NCI-H2081 (cell line): ENCODE results near the gene IL22RA2.

Source experiments
- DNase-seq, 2 experiments: peaks; one replicate each; lab custom pipeline; 2025; lab: John Stamatoyannopoulos, UW

The IL22RA2 gene

DNA sequence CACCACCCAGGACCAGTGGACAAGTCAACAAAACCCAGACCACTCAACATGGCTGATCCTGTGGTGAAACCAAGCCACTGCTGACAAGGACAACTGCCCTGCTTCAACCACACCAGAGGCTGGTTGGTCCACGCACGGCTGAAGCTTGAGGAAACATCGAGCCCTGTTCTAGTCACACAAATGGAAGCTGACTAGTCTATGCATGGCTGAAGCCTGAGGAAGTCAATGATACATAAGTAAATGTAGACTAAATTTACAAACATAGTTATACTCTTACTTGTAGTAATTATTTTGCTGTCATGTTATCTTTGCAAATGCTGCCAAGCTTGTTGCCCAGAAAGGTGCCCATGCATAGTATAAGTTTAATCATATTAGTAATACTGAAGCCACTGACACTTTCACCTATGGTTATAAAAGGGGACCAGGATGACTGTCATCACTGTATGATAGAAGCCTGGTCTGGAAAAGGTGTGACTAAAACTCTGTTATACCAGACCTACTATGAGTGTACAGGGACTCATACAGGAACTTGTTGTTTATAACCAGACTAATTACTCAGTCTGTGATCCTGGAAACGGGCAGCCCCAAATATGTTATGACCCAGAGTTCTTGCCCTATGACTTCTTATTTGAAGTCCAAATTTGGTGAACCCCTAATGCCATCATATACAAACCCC, 5.6 kb downstream of the IL22RA2 start:
- DNase-seq = no peak

DNA sequence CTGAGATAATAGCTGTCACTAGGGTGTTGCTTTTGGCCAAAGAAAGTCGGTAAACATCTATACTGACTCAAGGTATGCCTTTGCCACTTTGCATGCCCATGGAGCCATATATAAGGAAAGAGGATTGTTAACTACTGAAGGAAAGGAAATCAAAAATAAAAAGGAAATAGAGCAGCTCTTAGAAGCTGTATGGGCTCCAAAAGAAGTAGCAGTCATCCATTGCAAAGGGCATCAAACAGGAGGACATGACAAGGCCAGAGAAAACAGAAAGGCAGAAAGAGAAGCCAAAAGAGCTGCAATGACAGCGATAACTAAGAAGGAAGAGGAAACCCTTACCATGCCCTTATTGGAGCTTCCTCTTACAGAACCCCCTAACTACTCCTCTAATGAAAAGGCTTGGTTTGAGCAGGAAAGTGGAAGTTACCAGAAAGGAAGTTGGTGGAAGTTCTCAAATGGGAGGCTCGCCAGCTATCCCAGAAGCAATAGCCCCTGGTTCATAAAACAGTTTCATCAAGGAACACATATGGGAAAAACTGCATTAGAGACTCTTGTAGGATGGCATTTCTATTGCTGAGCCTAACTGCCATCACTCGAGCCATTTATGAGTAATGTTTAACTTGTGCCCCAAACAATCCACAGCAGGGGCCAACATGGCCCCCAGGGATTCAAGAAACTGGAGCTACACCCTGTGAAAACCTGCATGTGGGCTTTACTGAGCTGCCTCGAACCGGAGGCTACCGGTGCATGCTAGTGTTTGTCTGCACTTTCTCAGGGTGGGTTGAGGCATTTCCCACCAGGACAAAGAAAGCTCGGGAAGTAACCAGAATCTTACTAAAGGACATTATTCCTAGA, 7.0 kb downstream of the IL22RA2 start:
- DNase-seq = no peak

- no peak for DNase-seq
Observed at GRCh38 chr6:137165375-137166246, 7.8 kb downstream of the IL22RA2 start.

DNA sequence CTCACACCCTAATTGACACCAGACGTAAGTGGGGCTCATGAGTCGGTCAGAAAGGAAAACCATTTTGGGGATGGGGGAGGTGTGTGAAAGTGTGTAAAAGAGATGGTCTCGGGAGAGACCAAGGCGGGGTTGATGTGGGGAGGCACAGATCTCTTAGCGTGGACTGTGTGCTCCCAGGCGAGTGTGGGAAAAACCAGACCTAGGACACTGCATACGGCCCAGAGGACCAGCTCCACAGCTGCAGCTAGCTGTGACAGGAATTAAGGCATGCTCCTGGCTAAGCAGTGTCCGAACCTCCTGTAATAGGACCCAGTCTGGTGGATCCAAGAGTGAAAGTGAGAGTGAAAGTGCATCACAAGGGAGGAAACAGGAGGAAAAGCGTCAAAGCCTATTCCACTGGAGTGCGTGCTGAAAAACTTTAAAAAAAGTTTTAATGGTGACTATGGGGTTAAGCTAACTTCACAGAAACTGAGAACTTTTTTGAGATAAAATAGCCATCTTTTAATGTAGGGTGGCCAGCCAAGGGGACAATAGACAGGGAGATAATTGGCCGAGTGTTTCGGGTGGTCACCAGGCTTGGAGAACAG, 9.6 kb downstream of the IL22RA2 start:
- no peak for DNase-seq

GRCh38 chr6:137162692-137163306, 10.6 kb downstream of the IL22RA2 start:
- no peak for DNase-seq

DNA sequence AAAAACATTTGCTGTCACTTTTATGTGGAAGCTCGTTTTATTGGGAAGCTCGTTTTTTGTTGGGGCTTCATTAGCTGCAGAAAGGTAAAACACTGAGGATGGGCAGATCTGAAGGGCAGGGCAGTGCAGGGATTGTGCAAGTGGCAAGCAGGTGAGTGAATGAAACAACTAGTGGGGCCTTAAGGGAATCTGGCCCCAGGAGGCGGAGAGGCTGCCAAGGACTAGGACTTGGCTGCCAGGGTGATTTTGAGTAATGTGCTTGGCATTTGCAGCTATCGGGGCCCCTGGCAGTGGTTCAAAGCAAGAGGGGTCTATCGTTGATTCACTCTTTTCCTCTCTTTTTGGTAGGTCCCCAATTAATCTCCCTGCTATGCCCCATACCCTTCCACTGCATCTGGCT, 11.5 kb downstream of the IL22RA2 start:
- no peak for DNase-seq

DNA sequence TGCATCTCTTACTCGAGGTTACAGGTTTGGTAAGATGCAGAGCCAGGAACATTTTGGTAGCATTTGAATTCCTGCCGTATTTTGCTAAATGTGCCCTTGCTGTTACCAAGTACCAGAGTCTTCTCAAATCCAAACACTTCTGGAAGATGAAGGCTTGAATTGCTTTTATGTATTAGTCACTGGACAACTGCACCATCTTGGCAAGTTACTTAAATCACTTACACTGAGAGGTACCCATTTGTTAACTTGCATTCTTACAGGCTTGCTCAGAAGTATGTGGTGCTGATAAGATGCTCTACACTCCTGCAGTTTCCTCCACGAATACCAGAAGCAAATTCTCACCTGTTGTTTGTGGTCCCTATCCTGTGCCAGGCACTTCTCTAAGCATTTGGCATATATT, 12.7 kb downstream of the IL22RA2 start:
- no peak for DNase-seq

GRCh38 chr6:137159912-137160311, 13.5 kb downstream of the IL22RA2 start:
- DNase-seq = no peak

DNA sequence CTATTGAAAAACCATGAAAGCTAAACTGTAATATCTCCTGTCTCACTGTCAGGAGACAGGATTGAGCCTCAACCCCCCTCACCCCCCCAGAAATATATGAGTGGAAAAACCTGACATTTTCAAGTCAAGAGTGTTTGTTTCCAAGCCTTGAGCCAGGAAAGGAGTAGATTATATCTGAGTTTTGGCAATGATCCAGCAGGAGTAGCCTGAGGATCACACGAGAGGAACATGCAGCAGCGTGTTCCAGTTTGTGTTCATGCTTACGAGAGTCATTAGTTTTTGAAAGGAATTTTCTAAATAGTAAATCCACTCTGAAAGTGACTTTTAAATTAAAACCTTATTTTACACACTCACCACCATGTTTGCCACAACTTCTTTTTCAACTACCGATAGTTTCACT, 15.8 kb downstream of the IL22RA2 start:
- DNase-seq = no peak

DNA sequence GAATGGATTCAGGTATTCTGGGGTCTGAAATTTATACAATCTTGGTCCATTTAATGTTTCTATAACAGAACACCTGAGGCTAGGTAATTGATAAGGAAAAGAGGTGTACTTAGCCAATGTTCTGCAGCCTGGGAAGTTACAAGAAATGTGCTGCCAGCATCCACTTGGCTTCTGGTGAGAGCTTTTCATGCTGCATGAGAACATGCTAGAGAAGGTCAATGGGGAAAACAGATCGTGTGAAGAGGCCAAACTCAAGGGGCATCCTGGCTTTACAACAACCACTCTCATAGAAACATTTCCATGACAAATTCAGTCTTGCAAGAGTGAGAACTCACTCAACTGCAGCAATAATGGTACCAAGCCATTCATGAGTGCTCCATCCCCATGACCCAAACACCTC, 16.8 kb downstream of the IL22RA2 start:
- no peak for DNase-seq

DNA sequence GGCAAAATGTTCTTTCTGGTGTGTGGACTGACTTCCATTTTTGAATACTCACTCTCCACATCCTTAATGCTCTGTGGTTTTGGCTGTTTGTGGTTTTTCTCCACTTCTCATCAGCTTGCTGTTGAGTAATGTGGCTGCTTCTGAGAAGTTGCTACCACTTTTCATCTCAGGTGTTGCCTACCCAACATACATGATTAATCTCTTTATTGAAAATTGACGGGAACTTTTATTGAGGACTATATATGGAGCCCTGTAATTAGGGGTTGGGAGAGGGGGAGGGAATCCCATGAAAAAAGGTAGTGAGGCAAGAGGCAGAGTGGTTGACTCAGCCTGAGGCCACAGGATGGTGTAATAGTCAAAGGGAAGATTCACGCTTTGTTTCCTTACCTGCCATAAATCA, 17.6 kb downstream of the IL22RA2 start:
- no peak for DNase-seq

- no peak for DNase-seq
Observed at GRCh38 chr6:137150072-137150471, 23.4 kb downstream of the IL22RA2 start.

DNA sequence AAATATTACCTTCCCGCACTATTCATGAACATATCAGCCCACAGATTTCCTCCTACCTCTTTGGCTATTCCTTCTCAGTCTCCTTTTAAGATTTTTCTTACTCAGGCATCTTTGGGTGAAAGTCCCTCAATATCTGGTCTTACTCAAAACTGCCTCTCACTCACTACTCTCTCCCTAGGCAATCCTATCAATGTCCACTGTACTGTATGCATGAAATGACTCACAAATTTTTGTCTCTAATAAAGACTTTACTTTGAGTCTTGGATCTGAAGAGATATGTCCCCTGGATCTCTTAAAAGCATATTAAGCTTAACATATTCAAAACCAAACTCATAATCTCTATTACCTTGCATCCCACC, 24.4 kb downstream of the IL22RA2 start:
- DNase-seq = no peak

DNA sequence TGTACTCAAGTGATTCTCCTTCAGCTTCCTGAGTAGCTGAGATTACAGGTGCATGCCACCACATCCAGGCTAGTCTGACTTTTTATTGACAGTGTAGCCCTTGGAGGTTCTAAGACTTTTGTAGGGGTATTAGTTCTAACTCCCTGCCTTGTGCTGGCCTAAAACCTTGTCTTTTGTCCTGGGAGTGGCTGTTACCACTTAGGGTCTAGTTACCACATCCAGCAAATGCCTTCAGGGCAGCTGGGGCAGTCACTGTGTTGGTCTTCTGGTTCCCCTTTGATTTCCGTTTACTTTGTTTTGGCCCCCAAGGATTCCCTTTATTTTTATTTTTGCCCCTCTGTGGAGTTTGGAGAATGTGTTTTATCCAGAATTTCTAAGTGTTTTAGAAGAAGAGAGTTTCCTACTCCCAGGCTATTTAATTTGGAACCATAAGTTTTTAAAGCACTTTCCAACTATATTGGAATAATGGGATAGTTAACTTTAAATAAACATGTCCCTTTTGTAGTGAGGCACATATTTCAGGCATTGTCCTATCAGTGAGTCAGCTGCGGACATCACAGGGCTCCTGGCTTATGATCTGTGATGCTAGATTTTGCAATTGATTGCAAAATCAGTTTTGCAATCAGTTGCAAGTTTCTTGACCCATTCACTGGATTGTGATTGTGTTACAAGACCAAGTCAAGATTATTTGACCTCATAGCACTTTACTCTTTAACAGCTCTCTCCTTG, 25.0 kb downstream of the IL22RA2 start:
- DNase-seq = no peak

DNA sequence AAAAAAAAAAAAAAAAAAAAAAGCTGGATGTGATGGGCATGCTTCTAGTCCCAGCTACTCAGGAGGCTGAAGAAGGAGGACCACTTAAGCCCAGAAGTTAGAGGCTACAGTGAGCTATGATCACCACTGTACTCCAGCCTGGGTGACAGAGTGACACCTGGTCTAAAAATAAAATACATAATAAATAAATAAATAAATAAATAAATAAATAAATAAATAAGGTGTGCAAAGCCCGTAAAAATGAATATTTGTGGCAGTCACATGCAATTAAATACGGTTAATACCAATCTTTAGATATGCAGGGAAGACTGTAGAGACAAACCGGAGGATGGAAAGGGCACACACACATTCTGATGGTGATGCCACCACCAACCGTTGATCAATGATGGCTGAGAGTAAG, 26.2 kb downstream of the IL22RA2 start:
- no peak for DNase-seq

DNA sequence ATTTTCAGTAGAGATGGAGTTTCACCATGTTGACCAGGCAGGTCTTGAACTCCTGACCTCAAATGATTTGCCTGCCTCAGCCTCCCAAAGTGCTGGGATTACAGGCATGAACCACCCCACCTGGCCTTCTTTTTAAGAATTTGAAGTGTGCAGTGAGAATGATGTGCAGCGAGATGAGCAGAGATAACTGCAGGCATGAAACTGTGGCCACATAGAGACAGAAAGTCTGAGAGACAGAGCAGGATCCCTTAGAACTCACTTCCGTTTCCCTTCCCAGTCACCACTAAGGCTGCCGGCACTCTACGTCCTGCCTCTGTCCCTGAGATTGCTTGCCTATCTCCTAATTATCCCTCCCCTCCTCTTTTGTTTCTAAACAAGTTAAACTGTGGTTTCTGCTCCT, 27.2 kb downstream of the IL22RA2 start:
- DNase-seq = no peak

DNA sequence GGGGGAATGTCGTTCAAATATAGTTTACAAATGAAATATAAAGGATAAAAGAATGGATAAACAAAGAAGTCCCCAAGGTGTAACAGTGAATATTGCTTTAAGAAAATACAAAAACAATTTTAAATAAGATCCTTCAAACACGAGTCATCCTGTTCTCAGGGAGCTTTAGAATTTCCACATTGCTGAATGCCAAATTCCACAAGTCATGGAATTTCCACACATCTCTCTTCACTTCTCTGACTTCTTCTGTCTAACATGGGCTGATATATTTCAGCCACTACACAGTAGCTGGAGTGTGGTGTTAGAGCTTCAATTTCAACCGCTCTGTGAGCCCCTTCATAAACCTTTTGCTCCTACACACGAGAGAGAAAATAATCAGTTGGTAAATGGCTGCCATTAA, 28.0 kb downstream of the IL22RA2 start:
- no peak for DNase-seq

- no peak for DNase-seq
Observed at GRCh38 chr6:137136065-137136464, 37.4 kb downstream of the IL22RA2 start.

GRCh38 chr6:137134483-137134882, 39.0 kb downstream of the IL22RA2 start:
- DNase-seq = no peak

- no peak for DNase-seq
Observed at GRCh38 chr6:137133122-137133521, 40.3 kb downstream of the IL22RA2 start.

GRCh38 chr6:137126875-137127485, 46.5 kb downstream of the IL22RA2 start:
- no peak for DNase-seq
